Hepatocyte (in vitro differentiated cells): ENCODE data around the gene SNAP23. TPM values are rescaled to one million over a fixed set of nuclear protein-coding genes. Genes with fewer than 3 reads are reported as not detected.

ENCODE experiments used
- DNase-seq: peaks from one replicate; pipeline ENCODE4 v3.0.0-alpha.2; 2016; ENCODE audit warnings: low spot score
- H2AFZ ChIP-seq: fragments of 200-600 bp; sonication (generic); 2 replicates; pipeline ENCODE4 v1.6.0; 2016; ENCODE audit warnings: antibody characterized with exemption, mild to moderate bottlenecking
- H3K27ac ChIP-seq: fragments of 200-600 bp; sonication (generic); 2 replicates; pipeline ENCODE4 v1.5.1; 2016; ENCODE audit warnings: mild to moderate bottlenecking
- H3K27me3 ChIP-seq: fragments of 200-600 bp; sonication (generic); 2 replicates; pipeline ENCODE4 v1.6.1; 2016
- H3K36me3 ChIP-seq: fragments of 200-600 bp; sonication (generic); replicated peaks from 2 replicates; pipeline ENCODE4 v1.5.1; 2016; ENCODE audit warnings: low read depth; ENCODE audit not compliant: insufficient read depth
- H3K4me1 ChIP-seq: fragments of 200-600 bp; sonication (generic); 2 replicates; pipeline ENCODE4 v1.5.1; 2016; ENCODE audit warnings: mild to moderate bottlenecking, moderate library complexity; ENCODE audit not compliant: insufficient read depth
- H3K4me2 ChIP-seq: fragments of 200-600 bp; sonication (generic); 2 replicates; pipeline ENCODE4 v1.6.0; 2016
- H3K4me3 ChIP-seq: fragments of 200-600 bp; sonication (generic); 2 replicates; pipeline ENCODE4 v1.5.1; 2016; ENCODE audit warnings: mild to moderate bottlenecking
- H3K79me2 ChIP-seq: fragments of 200-600 bp; sonication (generic); 2 replicates; pipeline ENCODE4 v1.6.0; 2017; ENCODE audit warnings: mild to moderate bottlenecking
- H3K9me2 ChIP-seq: fragments of 200-600 bp; sonication (generic); replicated peaks from 2 replicates; pipeline ENCODE4 v1.6.0; 2017; ENCODE audit warnings: mild to moderate bottlenecking; ENCODE audit not compliant: insufficient read depth
- H3K9me3 ChIP-seq: fragments of 200-600 bp; sonication (generic); 2 replicates; pipeline ENCODE4 v1.5.1; 2016; ENCODE audit warnings: low read depth, mild to moderate bottlenecking
- H4K20me1 ChIP-seq: fragments of 200-600 bp; sonication (generic); 2 replicates; pipeline ENCODE4 v1.6.0; 2016; ENCODE audit warnings: mild to moderate bottlenecking; ENCODE audit not compliant: insufficient read depth, poor library complexity, severe bottlenecking
- CTCF ChIP-seq: fragments of 200-600 bp; sonication (generic); IDR thresholded peaks from 2 replicates; pipeline ENCODE4 v1.5.1; 2016; ENCODE audit warnings: antibody characterized with exemption, mild to moderate bottlenecking; ENCODE audit not compliant: poor library complexity
- EZH2 ChIP-seq: fragments of 200-600 bp; sonication (generic); IDR thresholded peaks from 2 replicates; pipeline ENCODE4 v1.6.1; 2016; ENCODE audit warnings: antibody characterized with exemption, mild to moderate bottlenecking, borderline replicate concordance
- EZH2phosphoT487 ChIP-seq: fragments of 200-600 bp; sonication (generic); IDR thresholded peaks from one replicate; pipeline ENCODE4 v1.6.1; 2018; ENCODE audit warnings: antibody characterized with exemption, mild to moderate bottlenecking, low read depth, moderate library complexity; ENCODE audit not compliant: unreplicated experiment, severe bottlenecking
- WGBS: methylation state at CpG from one replicate; pipeline ENCODE4 v1.1.6; 2016; ENCODE audit warnings: low lambda C conversion rate; ENCODE audit errors: missing lambda C conversion rate; 5-methylcytosine and 5-hydroxymethylcytosine counted together
- polyA plus RNA-seq: library from polyadenylated mRNA; unstranded; fragments of >200 nt; fragmentation: Nextera tagmentation; extraction: Ambion mirVana; gene quantifications from 2 replicates; pipeline ENCODE4 v1.2.1, GENCODE V29; 2016
- total RNA-seq: library from RNA; depleted of rRNA; stranded (reverse); fragments of >200 nt; gene quantifications from 2 replicates; pipeline ENCODE4 v1.2.3, GENCODE V29; 2014

SNAP23 gene
- total and polyA plus RNA-seq, 2 experiments from 2014 or later, result 82.7 to 123 TPM

- WGBS, result 100% methylated on average over 1 of the region's 1 CpG
- peaks cover 83% of the 10 kb centered on the region for H3K79me2 ChIP-seq
- no peaks in the 10 kb centered on the region for H3K36me3 ChIP-seq
- no peak overlapping the region for H2AFZ ChIP-seq
- H3K27ac ChIP-seq, result no peak overlapping the region
- H3K4me2 ChIP-seq, result no peak overlapping the region
- no peaks in the 10 kb centered on the region for H3K9me3 ChIP-seq
- no peaks in the 10 kb centered on the region for H3K9me2 ChIP-seq
- H4K20me1 ChIP-seq, result no peaks in the 10 kb centered on the region
- H3K27me3 ChIP-seq, result no peaks in the 10 kb centered on the region
- no peak for DNase-seq
- H3K4me3 ChIP-seq, result no peak overlapping the region
- peaks cover 11% of the 10 kb centered on the region for H3K4me1 ChIP-seq
- no peak for TF ChIP-seq EZH2
- TF ChIP-seq CTCF, result no peak
- TF ChIP-seq EZH2phosphoT487, result no peak
Measured at GRCh38 chr15:42503825-42504224, 8.4 kb downstream of the SNAP23 start.

GRCh38 chr15:42504631-42505030, 9.2 kb downstream of the SNAP23 start:
- Histone ChIP-seq H2AFZ (no peak overlapping the region), H4K20me1 (no peaks in the 10 kb centered on the region), H3K4me1 (peaks cover 4% of the 10 kb centered on the region), H3K36me3 (no peaks in the 10 kb centered on the region), H3K27me3 (no peaks in the 10 kb centered on the region), H3K79me2 (peaks cover 87% of the 10 kb centered on the region), H3K4me3 (no peak overlapping the region), H3K9me2 (no peaks in the 10 kb centered on the region), H3K9me3 (no peaks in the 10 kb centered on the region), H3K27ac (no peak overlapping the region), H3K4me2 (no peak overlapping the region)
- no peak for DNase-seq
- no peak for TF ChIP-seq CTCF
- TF ChIP-seq EZH2phosphoT487, result no peak
- no peak for TF ChIP-seq EZH2
- WGBS, result 91% methylated on average over 3 of the region's 3 CpGs

GRCh38 chr15:42507514-42507913, 12.1 kb downstream of the SNAP23 start:
- H4K20me1 ChIP-seq, result peaks cover 6% of the 10 kb centered on the region
- no peak overlapping the region for H3K4me2 ChIP-seq
- 90% methylated on average over 4 of the region's 4 CpGs for WGBS

More at GRCh38 chr15:42507514-42507913, 12.1 kb downstream of the SNAP23 start:
- Histone ChIP-seq H3K9me2 (no peaks in the 10 kb centered on the region), H3K4me3 (no peak overlapping the region), H3K36me3 (no peaks in the 10 kb centered on the region), H3K27ac (peak overlapping the region; percentile 9), H3K27me3 (no peaks in the 10 kb centered on the region), H3K79me2 (peaks cover 76% of the 10 kb centered on the region), H2AFZ (no peak overlapping the region), H3K9me3 (no peaks in the 10 kb centered on the region), H3K4me1 (no peaks in the 10 kb centered on the region)
- TF ChIP-seq EZH2 (no peak), CTCF (no peak), EZH2phosphoT487 (no peak)
- no peak for DNase-seq
